GM12875 (cell line): ENCODE data around the gene MAIP1.

ENCODE experiments used
- H3K4me3 ChIP-seq: one replicate; pipeline ENCODE4 v1.5.1; 2011; ENCODE audit warnings: low read depth, low read length, control low read depth
- TF ChIP-seq, protein P1 (sequence below): IDR thresholded peaks from 2 replicates; pipeline ENCODE4 v1.5.1; 2011; ENCODE audit warnings: low read depth, mild to moderate bottlenecking, control low read depth, inconsistent platforms, low read length, moderate library complexity, borderline replicate concordance; ENCODE audit not compliant: insufficient read depth

MAIP1 gene

GRCh38 chr2:199987586-199987985 lies 32.2 kb downstream of the MAIP1 start:
- H3K4me3 ChIP-seq, result no peak overlapping the region
- TF ChIP-seq, protein P1, sequence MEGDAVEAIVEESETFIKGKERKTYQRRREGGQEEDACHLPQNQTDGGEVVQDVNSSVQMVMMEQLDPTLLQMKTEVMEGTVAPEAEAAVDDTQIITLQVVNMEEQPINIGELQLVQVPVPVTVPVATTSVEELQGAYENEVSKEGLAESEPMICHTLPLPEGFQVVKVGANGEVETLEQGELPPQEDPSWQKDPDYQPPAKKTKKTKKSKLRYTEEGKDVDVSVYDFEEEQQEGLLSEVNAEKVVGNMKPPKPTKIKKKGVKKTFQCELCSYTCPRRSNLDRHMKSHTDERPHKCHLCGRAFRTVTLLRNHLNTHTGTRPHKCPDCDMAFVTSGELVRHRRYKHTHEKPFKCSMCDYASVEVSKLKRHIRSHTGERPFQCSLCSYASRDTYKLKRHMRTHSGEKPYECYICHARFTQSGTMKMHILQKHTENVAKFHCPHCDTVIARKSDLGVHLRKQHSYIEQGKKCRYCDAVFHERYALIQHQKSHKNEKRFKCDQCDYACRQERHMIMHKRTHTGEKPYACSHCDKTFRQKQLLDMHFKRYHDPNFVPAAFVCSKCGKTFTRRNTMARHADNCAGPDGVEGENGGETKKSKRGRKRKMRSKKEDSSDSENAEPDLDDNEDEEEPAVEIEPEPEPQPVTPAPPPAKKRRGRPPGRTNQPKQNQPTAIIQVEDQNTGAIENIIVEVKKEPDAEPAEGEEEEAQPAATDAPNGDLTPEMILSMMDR, result no peak

GRCh38 chr2:199988151-199988550 lies 32.8 kb downstream of the MAIP1 start:
- H3K4me3 ChIP-seq, result no peak overlapping the region
- TF ChIP-seq, protein P1, result no peak

- TF ChIP-seq, protein P1, result no peak
- no peak overlapping the region for H3K4me3 ChIP-seq
These were observed 34.4 kb downstream of the MAIP1 start for GRCh38 chr2:199989822-199990221.

DNA sequence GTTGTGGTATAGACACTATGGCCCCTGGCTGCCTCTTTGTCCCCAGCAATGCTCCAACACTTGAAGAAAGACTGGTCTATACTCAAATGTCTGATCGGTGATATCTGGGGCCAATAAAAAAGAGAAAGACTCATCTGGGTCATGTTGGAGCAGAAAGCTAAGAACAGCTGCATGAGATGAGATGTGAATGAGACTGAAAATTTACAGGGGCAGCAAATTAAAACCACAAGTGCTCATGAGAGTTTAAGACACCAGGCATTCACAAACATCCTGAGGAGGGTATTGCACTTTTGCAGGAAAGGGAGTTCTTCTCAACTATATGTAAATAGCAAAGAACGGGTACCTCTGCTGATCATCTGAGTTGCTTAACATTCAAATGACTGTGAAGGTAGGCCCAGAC lies 36.3 kb downstream of the MAIP1 start:
- no peak overlapping the region for H3K4me3 ChIP-seq
- TF ChIP-seq, protein P1, result no peak

- TF ChIP-seq, protein P1, result no peak
These were observed 36.9 kb downstream of the MAIP1 start for GRCh38 chr2:199992296-199992695.

DNA sequence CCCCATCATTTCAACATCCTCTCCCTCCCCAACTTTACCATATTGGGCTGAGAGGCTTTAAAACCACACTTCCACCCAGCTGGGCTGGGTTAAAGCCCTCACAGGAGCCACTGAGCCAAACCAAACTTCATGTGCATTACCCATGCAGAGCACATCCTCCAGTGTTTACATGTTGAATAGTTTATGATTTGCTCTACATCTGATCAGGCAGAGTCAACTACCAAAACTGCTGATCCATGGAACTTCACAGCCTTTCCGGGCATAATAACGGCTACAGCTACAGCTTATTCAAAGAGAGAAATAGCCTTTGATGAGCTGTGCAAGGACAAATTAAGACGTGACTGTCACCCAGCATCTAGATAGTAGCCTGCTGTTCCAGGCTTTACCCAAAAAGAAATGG lies 39.0 kb downstream of the MAIP1 start:
- TF ChIP-seq, protein P1, result no peak
- H3K4me3 ChIP-seq, result no peak overlapping the region

More at GRCh38 chr2:199992296-199992695, 36.9 kb downstream of the MAIP1 start:
- H3K4me3 ChIP-seq, result no peak overlapping the region

GRCh38 chr2:199994896-199995295 lies 39.5 kb downstream of the MAIP1 start:
- TF ChIP-seq, protein P1, result no peak
- H3K4me3 ChIP-seq, result no peak overlapping the region
